SK-N-SH (cell line): ENCODE measurements around the gene SPON1. TPM values are rescaled to one million over a fixed set of nuclear protein-coding genes. Genes with fewer than 3 reads are reported as not detected.
"Not testable (repeated sequence)": the region's sequence is repeated elsewhere in the genome, so short reads cannot be mapped to it uniquely, and the experiment has no call there.

Source experiments
- CTCF ChIA-PET: fragments of 300-600, 350-600 bp; formaldehyde crosslinking; extraction: SDS; loops from one replicate; lab custom pipeline; 2021; lab: Yijun Ruan, JAX
- POLR2A ChIA-PET: fragments of 350-600 bp; sonication (Branson Sonifier 250); formaldehyde crosslinking; extraction: SDS; loops from one replicate; lab custom pipeline; 2020; ENCODE audit warnings: antibody characterized with exemption, inconsistent platforms; lab: Yijun Ruan, JAX
- DNase-seq: peaks from one replicate; pipeline ENCODE4 v3.0.0; 2012
- H2AFZ ChIP-seq: fragments of 200-600 bp; sonication (generic); 2 replicates; pipeline ENCODE4 v1.8.1; 2016; ENCODE audit warnings: antibody characterized with exemption, mild to moderate bottlenecking, low read depth
- H3F3A ChIP-seq: fragments of 200-600 bp; sonication (generic); replicated peaks from 2 replicates; pipeline ENCODE3; 2016; ENCODE audit warnings: antibody characterized with exemption, mild to moderate bottlenecking; ENCODE audit not compliant: insufficient read depth
- H3K27ac ChIP-seq, 2 experiments: fragments of 200-500 bp in 1 of 2; fragments of 200-600 bp in 1 of 2; sonication (Bioruptor generic) in 1 of 2; sonication (generic), shearing (Covaris generic) in 1 of 2; 2 replicates each; pipeline versions ENCODE4 v1.5.1 to v1.6.1; 2014 to 2016; ENCODE audit warnings: low read depth in 2 of 2, inconsistent platforms in 1 of 2, low read length in 1 of 2, mild to moderate bottlenecking in 1 of 2, mixed read lengths in 1 of 2
- H3K27me3 ChIP-seq: fragments of 200-600 bp; sonication (generic), shearing (Covaris generic); 2 replicates; pipeline ENCODE4 v1.6.1; 2016; ENCODE audit warnings: mixed run types; ENCODE audit not compliant: insufficient read depth
- H3K36me3 ChIP-seq, 2 experiments: fragments of 200-500 bp in 1 of 2; fragments of 200-600 bp in 1 of 2; sonication (Bioruptor generic) in 1 of 2; sonication (generic) in 1 of 2; replicated peaks in 1 of 2; 2 replicates each; pipeline versions ENCODE3 to v1.5.1; 2014 to 2016; ENCODE audit warnings: low read length in 1 of 2, mild to moderate bottlenecking in 1 of 2; ENCODE audit not compliant: insufficient read depth in 2 of 2, control insufficient read depth in 1 of 2
- H3K4me1 ChIP-seq, 2 experiments: fragments of 200-500 bp in 1 of 2; fragments of 200-600 bp in 1 of 2; sonication (Bioruptor generic) in 1 of 2; sonication (generic), shearing (Covaris generic) in 1 of 2; 2 replicates each; pipeline versions ENCODE4 v1.5.1 to v1.6.1; 2014 to 2016; ENCODE audit warnings: low read depth in 1 of 2, low read length in 1 of 2, mixed run types in 1 of 2; ENCODE audit not compliant: insufficient read depth in 2 of 2, control insufficient read depth in 1 of 2
- H3K4me2 ChIP-seq: fragments of 200-600 bp; sonication (generic), shearing (Covaris generic); 2 replicates; pipeline ENCODE4 v1.6.1; 2017; ENCODE audit warnings: mixed run types
- H3K4me3 ChIP-seq, 2 experiments: fragments of 200-500 bp in 1 of 2; fragments of 200-600 bp in 1 of 2; sonication (Bioruptor generic) in 1 of 2; sonication (generic), shearing (Covaris generic) in 1 of 2; 2 replicates each; pipeline versions ENCODE4 v1.5.1 to v1.8.1; 2014 to 2016; ENCODE audit warnings: low read depth in 2 of 2, inconsistent platforms in 1 of 2, low read length in 1 of 2, mild to moderate bottlenecking in 1 of 2, mixed read lengths in 1 of 2, moderate library complexity in 1 of 2
- H3K79me2 ChIP-seq: fragments of 200-600 bp; sonication (generic); 2 replicates; pipeline ENCODE4 v1.8.1; 2017; ENCODE audit warnings: mild to moderate bottlenecking; ENCODE audit not compliant: insufficient read depth
- H3K9ac ChIP-seq: fragments of 200-600 bp; sonication (generic); 2 replicates; pipeline ENCODE4 v1.6.1; 2017; ENCODE audit warnings: mixed run types
- H3K9me2 ChIP-seq: fragments of 200-600 bp; sonication (generic); 2 replicates; pipeline ENCODE4 v1.6.1; 2017; ENCODE audit warnings: mixed run types
- H3K9me3 ChIP-seq: fragments of 200-600 bp; sonication (generic); 2 replicates; pipeline ENCODE4 v1.6.1; 2017; ENCODE audit warnings: mixed run types, mild to moderate bottlenecking, moderate library complexity
- H4K20me1 ChIP-seq: fragments of 200-600 bp; sonication (generic); 2 replicates; pipeline ENCODE4 v1.6.1; 2017; ENCODE audit warnings: mild to moderate bottlenecking, mixed run types; ENCODE audit not compliant: insufficient read depth
- ELF1 ChIP-seq: IDR thresholded peaks from 2 replicates; pipeline ENCODE4 v1.4.0; 2012
- EP300 ChIP-seq, 2 experiments: IDR thresholded peaks; 2 replicates each; pipeline versions ENCODE4 v1.4.0 to v1.6.1; 2012; ENCODE audit warnings: borderline replicate concordance in 1 of 2, low read depth in 1 of 2, low read length in 1 of 2
- EZH2phosphoT487 ChIP-seq: fragments of 200-600 bp; sonication (generic); IDR thresholded peaks from 2 replicates; pipeline ENCODE4 v1.6.1; 2017; ENCODE audit warnings: low read depth, mixed run types, mild to moderate bottlenecking, antibody characterized with exemption, moderate library complexity, borderline replicate concordance
- FOXJ3 ChIP-seq: sonication (generic); formaldehyde crosslinking; IDR thresholded peaks from 2 replicates; pipeline ENCODE4 v1.5.1; 2020; ENCODE audit warnings: mild to moderate bottlenecking, missing genetic modification reagents
- GATA2 ChIP-seq: sonication (generic); formaldehyde crosslinking; IDR thresholded peaks from 2 replicates; pipeline ENCODE4 v1.5.0; 2020; ENCODE audit warnings: mild to moderate bottlenecking, missing genetic modification reagents
- PBX3 ChIP-seq: IDR thresholded peaks from 2 replicates; pipeline ENCODE4; 2012
- POLR2AphosphoS5 ChIP-seq: IDR thresholded peaks from 2 replicates; pipeline ENCODE4 v1.6.1; 2012; ENCODE audit warnings: low read depth, low read length
- RCOR1 ChIP-seq: fragments of 150-350 bp; IDR thresholded peaks from 2 replicates; pipeline ENCODE4 v1.6.1; 2017; ENCODE audit warnings: antibody characterized with exemption, low read length
- RXRA ChIP-seq: IDR thresholded peaks from 2 replicates; pipeline ENCODE4 v1.4.0; 2012; ENCODE audit warnings: low read depth, mild to moderate bottlenecking, borderline replicate concordance
- SIN3A ChIP-seq: IDR thresholded peaks from 2 replicates; pipeline ENCODE4 v1.6.1; 2012; ENCODE audit warnings: low read depth, mild to moderate bottlenecking, low read length, moderate library complexity, borderline replicate concordance
- SMC3 ChIP-seq: IDR thresholded peaks from 2 replicates; pipeline ENCODE4 v1.6.1; 2012; ENCODE audit warnings: low read depth, low read length, improper control_type of control experiment
- TAF1 ChIP-seq: IDR thresholded peaks from 2 replicates; pipeline ENCODE4 v1.6.1; 2012; ENCODE audit warnings: low read depth, mild to moderate bottlenecking, low read length, moderate library complexity, borderline replicate concordance
- TEAD4 ChIP-seq: IDR thresholded peaks from 2 replicates; pipeline ENCODE4 v1.4.0; 2012; ENCODE audit warnings: mild to moderate bottlenecking, borderline replicate concordance; ENCODE audit not compliant: insufficient read depth
- WGBS: methylation state at CpG from one replicate; pipeline ENCODE4 v1.1.6; 2017; ENCODE audit warnings: low lambda C conversion rate; 5-methylcytosine and 5-hydroxymethylcytosine counted together
- polyA plus RNA-seq, 3 experiments: library from polyadenylated mRNA; depleted of rRNA; stranded (reverse); fragments of >200 nt; gene quantifications; 2 replicates each; pipeline ENCODE4 v1.2.3, GENCODE V29; 2012

The SPON1 gene
- polyA plus RNA-seq, 1 of the 3 experiments (the other 2 are of a cell fraction): not detected

- H3K79me2 ChIP-seq: no peaks in the 10 kb centered on the region
- no peak overlapping the region for H2AFZ ChIP-seq
- H3K4me3 ChIP-seq: no peak overlapping the region
- no peaks in the 10 kb centered on the region for H3K9me2 ChIP-seq
- H3F3A ChIP-seq: no peaks in the 10 kb centered on the region
- no peaks in the 10 kb centered on the region for H3K36me3 ChIP-seq
- WGBS: 30% methylated on average over 2 of the region's 2 CpGs
- no peak overlapping the region for H3K4me2 ChIP-seq
- no peaks in the 10 kb centered on the region for H3K9me3 ChIP-seq
- DNase-seq: no peak
- H3K27ac ChIP-seq: no peak overlapping the region
- TF ChIP-seq RCOR1: no peak
- TF ChIP-seq PBX3: no peak
- TF ChIP-seq, all 33 proteins: peak for 0
- H3K9ac ChIP-seq: no peak overlapping the region
- H3K4me1 ChIP-seq: no peaks in the 10 kb centered on the region
- CTCF ChIA-PET: interaction anchor here (1.3 kb wide), 1 partner anchor 15 kb away, joined by 5 read pairs; no protein-coding TSS in a partner anchor
- POLR2A ChIA-PET: no interaction called here
- H4K20me1 ChIP-seq: no peaks in the 10 kb centered on the region
- no peaks in the 10 kb centered on the region for H3K27me3 ChIP-seq
These were observed 201.1 kb downstream of the SPON1 start for GRCh38 chr11:14163576-14163975.

GRCh38 chr11:14173679-14174078 lies 211.2 kb downstream of the SPON1 start:
- H3K4me3 ChIP-seq, H3K9ac ChIP-seq, H3K4me1 ChIP-seq, H3K9me3 ChIP-seq, H3K9me2 ChIP-seq, H3K4me2 ChIP-seq, H3F3A ChIP-seq, CTCF ChIA-PET, H2AFZ ChIP-seq, H3K36me3 ChIP-seq, H3K27ac ChIP-seq, H3K79me2 ChIP-seq, H4K20me1 ChIP-seq, POLR2A ChIA-PET, H3K27me3 ChIP-seq, DNase-seq: not testable (repeated sequence)
- 34% methylated on average over 7 of the region's 7 CpGs for WGBS

DNA sequence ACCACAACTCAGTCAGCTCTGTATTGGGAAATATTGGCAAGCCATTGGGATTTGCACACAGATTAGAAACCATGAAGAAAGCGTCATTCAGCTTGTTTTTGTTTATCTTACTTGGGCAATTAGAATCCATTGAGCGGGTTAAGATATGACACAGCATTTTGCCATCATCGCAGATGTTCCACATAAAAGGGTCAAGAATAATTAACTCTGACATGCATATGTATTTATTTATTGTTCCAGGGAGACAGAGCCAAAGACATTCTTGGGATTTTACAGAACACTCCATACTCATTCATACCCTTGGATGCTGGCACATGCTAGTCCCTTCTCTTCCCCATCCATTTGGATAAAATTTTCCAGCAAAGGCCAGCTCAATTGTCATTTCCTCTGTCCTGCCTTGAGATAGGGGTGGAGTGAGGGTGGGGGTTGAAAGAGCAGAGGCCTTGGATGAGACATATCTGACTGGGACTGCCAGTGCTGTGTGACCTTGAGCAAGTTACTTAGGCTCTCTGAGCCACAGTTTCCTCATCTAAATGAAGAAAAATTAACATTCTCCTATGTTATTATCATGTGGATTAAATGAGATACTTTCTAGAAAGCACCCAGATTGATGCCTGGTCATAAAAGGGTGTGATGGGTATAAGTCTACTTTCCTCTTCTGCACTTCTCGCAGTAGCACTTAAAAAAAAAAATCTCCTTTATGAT lies 216.7 kb downstream of the SPON1 start:
- no peak overlapping the region for H3K27ac ChIP-seq
- no peak overlapping the region for H3K4me2 ChIP-seq
- no peak overlapping the region for H3K4me3 ChIP-seq
- no peaks in the 10 kb centered on the region for H3K9me3 ChIP-seq
- no peak for DNase-seq
- H3K79me2 ChIP-seq: no peaks in the 10 kb centered on the region
- H3K27me3 ChIP-seq: no peaks in the 10 kb centered on the region
- no peaks in the 10 kb centered on the region for H3K36me3 ChIP-seq
- H3K4me1 ChIP-seq: peaks cover 0 to 15% of the 10 kb centered on the region in 2 experiments; a peak in 2 of 4 replicates
- H2AFZ ChIP-seq: no peak overlapping the region
- ChIA-PET POLR2A (no interaction called here), CTCF (no interaction called here)
- TF ChIP-seq TAF1: no peak
- TF ChIP-seq POLR2AphosphoS5: no peak
- TF ChIP-seq GATA2: no peak
- TF ChIP-seq EZH2phosphoT487: no peak
- TF ChIP-seq ELF1: no peak
- no peak for TF ChIP-seq TEAD4
- TF ChIP-seq EP300 (IDR thresholded peaks at IDR 0.05; ENCODE audit: borderline replicate concordance in 1 of 2, low read depth in 1 of 2, low read length in 1 of 2): no peak
- TF ChIP-seq FOXJ3: no peak
- no peak for TF ChIP-seq RXRA
- no peak for TF ChIP-seq SIN3A
- TF ChIP-seq SMC3: no peak
- no peaks in the 10 kb centered on the region for H4K20me1 ChIP-seq
- WGBS: 39% methylated on average over 4 of the region's 4 CpGs
- no peaks in the 10 kb centered on the region for H3F3A ChIP-seq
- H3K9ac ChIP-seq: no peak overlapping the region
- H3K9me2 ChIP-seq: no peaks in the 10 kb centered on the region
